Neural cell (in vitro differentiated cells): Measurements from ENCODE around the gene ELMO1. TPM values are rescaled to one million over a fixed set of nuclear protein-coding genes. Genes with fewer than 3 reads are reported as not detected.
A peak's percentile ranks its signal among the peaks of the same experiment; 100 is the strongest.

ENCODE experiments used
- H2AFZ ChIP-seq: fragments of 200-600, 300-800 bp; sonication (generic), shearing (Covaris generic); 2 replicates; pipeline ENCODE4 v1.6.0; 2014; ENCODE audit warnings: low read depth, mild to moderate bottlenecking, antibody characterized with exemption, low read length, moderate library complexity
- H3F3A ChIP-seq: fragments of 200-600 bp; shearing (Covaris generic); 2 replicates; pipeline ENCODE4 v1.6.1; 2016; ENCODE audit warnings: mild to moderate bottlenecking, moderate library complexity, mixed read lengths, antibody characterized with exemption, low read length; ENCODE audit not compliant: insufficient read depth, poor library complexity, severe bottlenecking
- H3K27ac ChIP-seq: fragments of 200-600, 300-800 bp; sonication (generic), shearing (Covaris generic); 2 replicates; pipeline ENCODE4 v1.5.1; 2014; ENCODE audit warnings: mild to moderate bottlenecking, low read length, moderate library complexity
- H3K27me3 ChIP-seq: fragments of 300-800, 200-600 bp; sonication (generic), shearing (Covaris generic); 2 replicates; pipeline ENCODE4 v1.6.0; 2014; ENCODE audit warnings: mild to moderate bottlenecking, low read depth, low read length, moderate library complexity; ENCODE audit not compliant: insufficient read depth
- H3K36me3 ChIP-seq: fragments of 300-800, 200-600 bp; sonication (generic), shearing (Covaris generic); 2 replicates; pipeline ENCODE4 v1.5.1; 2014; ENCODE audit warnings: mild to moderate bottlenecking, antibody characterized with exemption, low read length, moderate library complexity; ENCODE audit not compliant: insufficient read depth
- H3K4me2 ChIP-seq: fragments of 300-800, 200-600 bp; sonication (generic), shearing (Covaris generic); 2 replicates; pipeline ENCODE4 v1.6.0; 2014; ENCODE audit warnings: mild to moderate bottlenecking, low read length
- H3K4me3 ChIP-seq: fragments of 300-800, 200-600 bp; sonication (generic), shearing (Covaris generic); 2 replicates; pipeline ENCODE4 v1.5.1; 2014; ENCODE audit warnings: mild to moderate bottlenecking, low read length, moderate library complexity
- H3K79me2 ChIP-seq: fragments of 200-600 bp; shearing (Covaris generic); replicated peaks from 2 replicates; pipeline ENCODE4 v1.6.0; 2014; ENCODE audit warnings: mild to moderate bottlenecking, low read length, moderate library complexity; ENCODE audit not compliant: insufficient read depth
- H3K9ac ChIP-seq: fragments of 300-800, 200-600 bp; sonication (generic), shearing (Covaris generic); 2 replicates; pipeline ENCODE4 v1.6.1; 2016; ENCODE audit warnings: mild to moderate bottlenecking, low read length, mixed read lengths
- H3K9me2 ChIP-seq: fragments of 200-600 bp; shearing (Covaris generic); 2 replicates; pipeline ENCODE4 v1.6.1; 2016; ENCODE audit warnings: mild to moderate bottlenecking, low read length, mixed read lengths; ENCODE audit not compliant: insufficient read depth
- H3K9me3 ChIP-seq: fragments of 200-600, 300-800 bp; sonication (generic), shearing (Covaris generic); 2 replicates; pipeline ENCODE4 v1.6.1; 2016; ENCODE audit warnings: mild to moderate bottlenecking, mixed run types, low read length, moderate library complexity, mixed read lengths
- H4K20me1 ChIP-seq: fragments of 200-600 bp; shearing (Covaris generic); 2 replicates; pipeline ENCODE4 v1.6.1; 2016; ENCODE audit warnings: mild to moderate bottlenecking, mixed run types; ENCODE audit not compliant: insufficient read depth
- EP300 ChIP-seq: fragments of 450-650 bp; conservative IDR thresholded peaks from 2 replicates; pipeline ENCODE4 v1.6.1; 2014; ENCODE audit warnings: antibody characterized with exemption, mild to moderate bottlenecking, moderate library complexity; ENCODE audit not compliant: poor library complexity, severe bottlenecking
- EZH2 ChIP-seq: fragments of 200-600, 300-800 bp; shearing (Covaris generic), sonication (generic); IDR thresholded peaks from 2 replicates; pipeline ENCODE4 v1.6.1; 2014; ENCODE audit warnings: antibody characterized with exemption, low read length, borderline replicate concordance, mild to moderate bottlenecking; ENCODE audit not compliant: insufficient read depth, poor library complexity, severe bottlenecking
- MXI1 ChIP-seq: fragments of 450-650 bp; conservative IDR thresholded peaks from 2 replicates; pipeline ENCODE4 v1.6.1; 2014; ENCODE audit warnings: antibody characterized with exemption, mild to moderate bottlenecking; ENCODE audit not compliant: poor library complexity, severe bottlenecking
- POLR2AphosphoS5 ChIP-seq: IDR thresholded peaks from 2 replicates; pipeline ENCODE4 v1.6.1; 2012
- RAD21 ChIP-seq: fragments of 450-650 bp; conservative IDR thresholded peaks from 2 replicates; pipeline ENCODE4 v1.6.1; 2014; ENCODE audit warnings: antibody characterized with exemption, mild to moderate bottlenecking, moderate library complexity
- SMC3 ChIP-seq: fragments of 450-650 bp; conservative IDR thresholded peaks from 2 replicates; pipeline ENCODE4 v1.6.1; 2014; ENCODE audit warnings: antibody characterized with exemption, mild to moderate bottlenecking, moderate library complexity; ENCODE audit not compliant: poor library complexity
- TAF1 ChIP-seq: IDR thresholded peaks from 2 replicates; pipeline ENCODE4 v1.6.1; 2012; ENCODE audit warnings: low read depth
- polyA plus RNA-seq: library from polyadenylated mRNA; depleted of rRNA; stranded (reverse); fragments of >200 nt; gene quantifications from 2 replicates; pipeline ENCODE4 v1.2.3, GENCODE V29; 2014
- TF ChIP-seq, protein P1 (sequence below): fragments of 450-650 bp; IDR thresholded peaks from 2 replicates; pipeline ENCODE4 v1.5.1; 2014; ENCODE audit warnings: antibody characterized with exemption, mild to moderate bottlenecking, moderate library complexity; ENCODE audit not compliant: poor library complexity, severe bottlenecking
- TF ChIP-seq, protein P2 (sequence below): IDR thresholded peaks from 2 replicates; pipeline ENCODE4 v1.6.1; 2012; ENCODE audit warnings: borderline replicate concordance

The ELMO1 gene
- polyA plus RNA-seq, 1 donor from 2014 or later: 12.2 TPM

DNA sequence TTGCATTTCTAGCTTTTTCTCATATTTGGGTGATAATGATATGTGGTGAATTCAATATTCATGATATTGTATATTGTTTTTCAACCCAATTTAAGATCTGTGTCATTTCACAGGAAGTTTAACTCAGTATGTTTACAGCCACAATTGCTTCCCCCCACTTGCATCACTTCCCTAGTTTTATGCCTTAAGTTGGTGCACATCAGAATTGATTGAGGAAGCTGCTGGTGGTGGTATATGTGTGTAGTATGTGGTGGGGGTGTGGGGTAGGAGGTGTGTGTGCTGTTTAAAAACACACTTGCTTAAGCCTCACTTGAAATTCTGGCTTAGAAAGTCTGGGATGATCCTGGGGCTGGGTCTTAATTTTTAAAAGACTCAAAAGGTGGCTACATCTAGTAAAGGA, 479.3 kb downstream of the ELMO1 start:
- Histone ChIP-seq H3K4me2 (no peak overlapping the region), H3K9ac (no peak overlapping the region), H3F3A (no peaks in the 10 kb centered on the region), H3K36me3 (no peaks in the 10 kb centered on the region), H2AFZ (no peak overlapping the region), H3K9me3 (no peaks in the 10 kb centered on the region), H3K27ac (no peak overlapping the region), H3K27me3 (no peaks in the 10 kb centered on the region), H4K20me1 (no peaks in the 10 kb centered on the region), H3K4me3 (no peak overlapping the region), H3K79me2 (no peaks in the 10 kb centered on the region), H3K9me2 (no peaks in the 10 kb centered on the region)
- TF ChIP-seq MXI1 (no peak), POLR2AphosphoS5 (no peak), RAD21 (no peak), EZH2 (no peak), TAF1 (no peak), EP300 (no peak), SMC3 (no peak)
- TF ChIP-seq, protein P1, sequence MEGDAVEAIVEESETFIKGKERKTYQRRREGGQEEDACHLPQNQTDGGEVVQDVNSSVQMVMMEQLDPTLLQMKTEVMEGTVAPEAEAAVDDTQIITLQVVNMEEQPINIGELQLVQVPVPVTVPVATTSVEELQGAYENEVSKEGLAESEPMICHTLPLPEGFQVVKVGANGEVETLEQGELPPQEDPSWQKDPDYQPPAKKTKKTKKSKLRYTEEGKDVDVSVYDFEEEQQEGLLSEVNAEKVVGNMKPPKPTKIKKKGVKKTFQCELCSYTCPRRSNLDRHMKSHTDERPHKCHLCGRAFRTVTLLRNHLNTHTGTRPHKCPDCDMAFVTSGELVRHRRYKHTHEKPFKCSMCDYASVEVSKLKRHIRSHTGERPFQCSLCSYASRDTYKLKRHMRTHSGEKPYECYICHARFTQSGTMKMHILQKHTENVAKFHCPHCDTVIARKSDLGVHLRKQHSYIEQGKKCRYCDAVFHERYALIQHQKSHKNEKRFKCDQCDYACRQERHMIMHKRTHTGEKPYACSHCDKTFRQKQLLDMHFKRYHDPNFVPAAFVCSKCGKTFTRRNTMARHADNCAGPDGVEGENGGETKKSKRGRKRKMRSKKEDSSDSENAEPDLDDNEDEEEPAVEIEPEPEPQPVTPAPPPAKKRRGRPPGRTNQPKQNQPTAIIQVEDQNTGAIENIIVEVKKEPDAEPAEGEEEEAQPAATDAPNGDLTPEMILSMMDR: no peak
- TF ChIP-seq, protein P2, sequence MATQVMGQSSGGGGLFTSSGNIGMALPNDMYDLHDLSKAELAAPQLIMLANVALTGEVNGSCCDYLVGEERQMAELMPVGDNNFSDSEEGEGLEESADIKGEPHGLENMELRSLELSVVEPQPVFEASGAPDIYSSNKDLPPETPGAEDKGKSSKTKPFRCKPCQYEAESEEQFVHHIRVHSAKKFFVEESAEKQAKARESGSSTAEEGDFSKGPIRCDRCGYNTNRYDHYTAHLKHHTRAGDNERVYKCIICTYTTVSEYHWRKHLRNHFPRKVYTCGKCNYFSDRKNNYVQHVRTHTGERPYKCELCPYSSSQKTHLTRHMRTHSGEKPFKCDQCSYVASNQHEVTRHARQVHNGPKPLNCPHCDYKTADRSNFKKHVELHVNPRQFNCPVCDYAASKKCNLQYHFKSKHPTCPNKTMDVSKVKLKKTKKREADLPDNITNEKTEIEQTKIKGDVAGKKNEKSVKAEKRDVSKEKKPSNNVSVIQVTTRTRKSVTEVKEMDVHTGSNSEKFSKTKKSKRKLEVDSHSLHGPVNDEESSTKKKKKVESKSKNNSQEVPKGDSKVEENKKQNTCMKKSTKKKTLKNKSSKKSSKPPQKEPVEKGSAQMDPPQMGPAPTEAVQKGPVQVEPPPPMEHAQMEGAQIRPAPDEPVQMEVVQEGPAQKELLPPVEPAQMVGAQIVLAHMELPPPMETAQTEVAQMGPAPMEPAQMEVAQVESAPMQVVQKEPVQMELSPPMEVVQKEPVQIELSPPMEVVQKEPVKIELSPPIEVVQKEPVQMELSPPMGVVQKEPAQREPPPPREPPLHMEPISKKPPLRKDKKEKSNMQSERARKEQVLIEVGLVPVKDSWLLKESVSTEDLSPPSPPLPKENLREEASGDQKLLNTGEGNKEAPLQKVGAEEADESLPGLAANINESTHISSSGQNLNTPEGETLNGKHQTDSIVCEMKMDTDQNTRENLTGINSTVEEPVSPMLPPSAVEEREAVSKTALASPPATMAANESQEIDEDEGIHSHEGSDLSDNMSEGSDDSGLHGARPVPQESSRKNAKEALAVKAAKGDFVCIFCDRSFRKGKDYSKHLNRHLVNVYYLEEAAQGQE: no peak

DNA sequence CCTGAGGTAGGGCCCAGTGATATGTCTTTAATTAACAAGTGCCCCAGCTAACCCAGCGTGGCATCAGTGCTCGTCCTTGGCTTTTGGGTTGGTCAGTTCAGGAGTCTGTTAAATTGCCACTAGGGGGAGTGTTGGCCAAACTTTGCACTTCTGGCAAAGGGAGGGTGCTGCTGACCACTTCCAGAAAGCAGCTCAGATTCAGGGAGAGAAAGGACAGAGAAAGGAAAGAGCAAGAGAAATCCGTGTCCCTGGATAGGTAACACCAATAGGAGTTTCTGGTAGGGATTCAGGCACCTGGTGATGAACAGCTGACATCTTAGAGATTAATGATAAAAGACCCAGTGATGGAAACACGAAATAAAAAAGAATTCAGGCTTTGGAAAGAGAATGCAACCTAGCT, 481.3 kb downstream of the ELMO1 start:
- Histone ChIP-seq H3K27ac (no peak overlapping the region), H2AFZ (no peak overlapping the region), H3K27me3 (no peaks in the 10 kb centered on the region)

More for the DNA sequence above, 481.3 kb downstream of the ELMO1 start:
- no peak overlapping the region for H3K4me2 ChIP-seq
- no peaks in the 10 kb centered on the region for H3K9me3 ChIP-seq
- H4K20me1 ChIP-seq: no peaks in the 10 kb centered on the region
- TF ChIP-seq, protein P2: no peak
- TF ChIP-seq, protein P1: peak; percentile 20
- H3K79me2 ChIP-seq: no peaks in the 10 kb centered on the region
- H3K9me2 ChIP-seq: no peaks in the 10 kb centered on the region
- no peak overlapping the region for H3K9ac ChIP-seq
- H3K4me3 ChIP-seq: no peak overlapping the region
- no peaks in the 10 kb centered on the region for H3K36me3 ChIP-seq
- H3F3A ChIP-seq: no peaks in the 10 kb centered on the region
